GM23338 (cell line): ENCODE measurements around the gene TSSC4. TPM values are rescaled to one million over a fixed set of nuclear protein-coding genes. Genes with fewer than 3 reads are reported as not detected.

ENCODE experiments used
- ATAC-seq: fragments of 200-7000 bp; cut with Tn5 transposase; 3 replicates; pipeline ENCODE4 v1.9.1; 2020
- DNase-seq: peaks from one replicate; pipeline ENCODE4 v3.0.0-alpha.2; 2015; ENCODE audit warnings: low spot score
- H2AFZ ChIP-seq: fragments of 200-600 bp; sonication (generic); 2 replicates; pipeline ENCODE4 v1.8.0; 2016; ENCODE audit warnings: antibody characterized with exemption, mild to moderate bottlenecking, moderate library complexity
- H3F3A ChIP-seq: fragments of 200-600 bp; sonication (generic); replicated peaks from 2 replicates; pipeline ENCODE4 v1.8.0; 2017; ENCODE audit warnings: antibody characterized with exemption, mixed run types, low read depth
- H3K27ac ChIP-seq: fragments of 200-600 bp; sonication (generic); 2 replicates; pipeline ENCODE4 v1.6.1; 2016; ENCODE audit warnings: low read depth
- H3K27me3 ChIP-seq: fragments of 200-600 bp; sonication (generic); 2 replicates; pipeline ENCODE4 v1.8.0; 2016; ENCODE audit warnings: mild to moderate bottlenecking, mixed run types, moderate library complexity; ENCODE audit not compliant: insufficient read depth
- H3K36me3 ChIP-seq: fragments of 200-600 bp; sonication (generic); 2 replicates; pipeline ENCODE4 v1.8.0; 2016; ENCODE audit warnings: mild to moderate bottlenecking; ENCODE audit not compliant: insufficient read depth
- H3K4me1 ChIP-seq: fragments of 200-600 bp; sonication (generic); 2 replicates; pipeline ENCODE4 v1.8.0; 2016; ENCODE audit warnings: mild to moderate bottlenecking, moderate library complexity; ENCODE audit not compliant: insufficient read depth
- H3K4me2 ChIP-seq: fragments of 200-600 bp; sonication (generic); 2 replicates; pipeline ENCODE4 v1.7.1; 2017; ENCODE audit warnings: mixed run types
- H3K4me3 ChIP-seq: fragments of 200-600 bp; sonication (generic); 2 replicates; pipeline ENCODE4 v1.6.1; 2016; ENCODE audit warnings: mixed run types
- H3K79me2 ChIP-seq: fragments of 200-600 bp; sonication (generic); replicated peaks from 2 replicates; pipeline ENCODE4 v1.8.0; 2017; ENCODE audit warnings: mild to moderate bottlenecking; ENCODE audit not compliant: insufficient read depth
- H3K9me2 ChIP-seq: fragments of 200-600 bp; sonication (generic); 2 replicates; pipeline ENCODE4 v1.8.0; 2017; ENCODE audit not compliant: insufficient read depth
- H4K20me1 ChIP-seq: fragments of 200-600 bp; sonication (generic); replicated peaks from 2 replicates; pipeline ENCODE4 v1.8.0; 2017; ENCODE audit warnings: mild to moderate bottlenecking; ENCODE audit not compliant: insufficient read depth
- H3K27ac Mint-ChIP-seq: 2 replicates; pipeline ENCODE4 v1.8.0; 2020; ENCODE audit warnings: inconsistent platforms, mild to moderate bottlenecking, moderate library complexity, mixed read lengths
- H3K27me3 Mint-ChIP-seq: 3 replicates; pipeline ENCODE4 v1.8.0; 2022; ENCODE audit warnings: low read depth, mild to moderate bottlenecking, moderate library complexity, mixed read lengths, inconsistent platforms; ENCODE audit not compliant: insufficient read depth, poor library complexity
- H3K36me3 Mint-ChIP-seq: 3 replicates; pipeline ENCODE4 v1.8.0; 2021; ENCODE audit warnings: low read depth, mild to moderate bottlenecking, inconsistent platforms, moderate library complexity, mixed read lengths
- H3K4me1 Mint-ChIP-seq: 3 replicates; pipeline ENCODE4 v1.8.0; 2020; ENCODE audit warnings: mild to moderate bottlenecking, inconsistent platforms, mixed read lengths
- H3K4me3 Mint-ChIP-seq: 3 replicates; pipeline ENCODE4 v1.8.0; 2021; ENCODE audit warnings: moderate library complexity, mild to moderate bottlenecking, inconsistent platforms, mixed read lengths
- H3K9me3 Mint-ChIP-seq: 3 replicates; pipeline ENCODE4 v1.8.0; 2020; ENCODE audit warnings: moderate library complexity, mild to moderate bottlenecking, inconsistent platforms, mixed read lengths
- CREB1 ChIP-seq: fragments of 250-450 bp; sonication (Bioruptor Pico); IDR thresholded peaks from 2 replicates; pipeline ENCODE4 v1.5.0; 2020; ENCODE audit warnings: low read depth, mild to moderate bottlenecking, moderate library complexity
- CTCF ChIP-seq, 2 experiments: fragments of 200-600 bp in 1 of 2; sonication (generic) in 1 of 2; conservative IDR thresholded peaks; 2 replicates each; pipeline versions ENCODE4 v1.5.1 to v1.6.1; 2016 to 2017; ENCODE audit warnings: antibody characterized with exemption in 2 of 2, low read depth in 2 of 2, mild to moderate bottlenecking in 2 of 2, moderate library complexity in 1 of 2
- ETS1 ChIP-seq: IDR thresholded peaks from 2 replicates; pipeline ENCODE4 v1.6.1; 2016; ENCODE audit warnings: antibody characterized with exemption
- NANOG ChIP-seq: IDR thresholded peaks from 2 replicates; pipeline ENCODE4 v1.6.1; 2016; ENCODE audit warnings: antibody characterized with exemption, borderline replicate concordance
- REST ChIP-seq: IDR thresholded peaks from one replicate; pipeline ENCODE4 v1.6.1; 2018; ENCODE audit warnings: antibody characterized with exemption; ENCODE audit not compliant: unreplicated experiment
- STAT1 ChIP-seq: IDR thresholded peaks from one replicate; pipeline ENCODE4 v1.6.1; 2016; ENCODE audit warnings: antibody characterized with exemption; ENCODE audit not compliant: unreplicated experiment
- ZNF114 ChIP-seq: fragments of 250-450 bp; sonication (Bioruptor Pico); IDR thresholded peaks from 2 replicates; pipeline ENCODE4 v1.5.0; 2020; ENCODE audit warnings: mild to moderate bottlenecking, moderate library complexity
- ZNF462 ChIP-seq: fragments of 250-450 bp; sonication (Bioruptor Pico); IDR thresholded peaks from 2 replicates; pipeline ENCODE4 v1.5.0; 2020; ENCODE audit warnings: mild to moderate bottlenecking, moderate library complexity
- polyA plus RNA-seq: library from polyadenylated mRNA; unstranded; fragments of >200 nt; fragmentation: Nextera tagmentation; extraction: Ambion mirVana; gene quantifications from 2 replicates; pipeline ENCODE4 v1.2.1, GENCODE V29; 2016
- total RNA-seq: library from RNA; depleted of rRNA; stranded (reverse); fragments of >200 nt; shearing (Covaris generic); gene quantifications from 2 replicates; pipeline ENCODE4 v1.2.3, GENCODE V29; 2014

The TSSC4 gene
- total and polyA plus RNA-seq, 2 experiments from 2014 or later = 27.5 to 44.3 TPM

GRCh38 chr11:2369320-2369719 is 31.2 kb upstream of the TSSC4 start:
- no peaks in the 10 kb centered on the region for H3K36me3 ChIP-seq
- H3F3A ChIP-seq = no peaks in the 10 kb centered on the region
- no peaks in the 10 kb centered on the region for H3K4me1 Mint-ChIP-seq

More at GRCh38 chr11:2369320-2369719, 31.2 kb upstream of the TSSC4 start:
- Histone ChIP-seq H3K79me2 (no peaks in the 10 kb centered on the region), H3K9me2 (no peaks in the 10 kb centered on the region), H4K20me1 (no peaks in the 10 kb centered on the region), H2AFZ (no peak overlapping the region), H3K4me1 (no peaks in the 10 kb centered on the region), H3K4me3 (no peak overlapping the region), H3K4me2 (no peak overlapping the region), H3K27me3 (no peaks in the 10 kb centered on the region), H3K27ac (no peak overlapping the region)
- peaks cover 7% of the 10 kb centered on the region for H3K27me3 Mint-ChIP-seq
- no peaks in the 10 kb centered on the region; the same call in 2 of the 3 replicates for H3K36me3 Mint-ChIP-seq
- DNase-seq = no peak
- no peaks in the 10 kb centered on the region; the same call in 1 of the 3 replicates for H3K9me3 Mint-ChIP-seq
- ATAC-seq = no peak
- no peak overlapping the region for H3K27ac Mint-ChIP-seq
- TF ChIP-seq ZNF114 (CRISPR knock-in tag) (no peak), NANOG (no peak), CREB1 (no peak), REST (no peak), STAT1 (no peak), CTCF (conservative IDR thresholded peaks at IDR 0.05; ENCODE audit: low read depth in 2 of 2) (no peak), ETS1 (no peak), ZNF462 (no peak)
- H3K4me3 Mint-ChIP-seq = no peak overlapping the region
